A549 treated with Mapracorat at 1 μM for 4 hours (cell line): ENCODE results near the gene CA7. TPM values are rescaled to one million over a fixed set of nuclear protein-coding genes. Genes with fewer than 3 reads are reported as not detected.

Source experiments
- total RNA-seq: library from RNA; stranded (reverse); fragments of 200-300 nt; extraction: Qiagen RNA extraction; gene quantifications from 5 replicates; pipeline ENCODE4 v1.2.3, GENCODE V29; 2022

Gene CA7
- 0.08 TPM in 1 of 5 replicates, not detected in the others for total RNA-seq

GRCh38 chr16:66844342-66845079, at the start of gene CA7:
CA7 (plus strand) TSS chr16:66844414; CDS start chr16:66844488, 74 bp downstream.

GRCh38 chr16:66801320-66802105, 42.7 kb upstream of the CA7 start, which contains the start of gene TERB1:
TERB1 (minus strand) TSS chr16:66801584; CDS start chr16:66796798, 4,786 bp downstream.

DNA sequence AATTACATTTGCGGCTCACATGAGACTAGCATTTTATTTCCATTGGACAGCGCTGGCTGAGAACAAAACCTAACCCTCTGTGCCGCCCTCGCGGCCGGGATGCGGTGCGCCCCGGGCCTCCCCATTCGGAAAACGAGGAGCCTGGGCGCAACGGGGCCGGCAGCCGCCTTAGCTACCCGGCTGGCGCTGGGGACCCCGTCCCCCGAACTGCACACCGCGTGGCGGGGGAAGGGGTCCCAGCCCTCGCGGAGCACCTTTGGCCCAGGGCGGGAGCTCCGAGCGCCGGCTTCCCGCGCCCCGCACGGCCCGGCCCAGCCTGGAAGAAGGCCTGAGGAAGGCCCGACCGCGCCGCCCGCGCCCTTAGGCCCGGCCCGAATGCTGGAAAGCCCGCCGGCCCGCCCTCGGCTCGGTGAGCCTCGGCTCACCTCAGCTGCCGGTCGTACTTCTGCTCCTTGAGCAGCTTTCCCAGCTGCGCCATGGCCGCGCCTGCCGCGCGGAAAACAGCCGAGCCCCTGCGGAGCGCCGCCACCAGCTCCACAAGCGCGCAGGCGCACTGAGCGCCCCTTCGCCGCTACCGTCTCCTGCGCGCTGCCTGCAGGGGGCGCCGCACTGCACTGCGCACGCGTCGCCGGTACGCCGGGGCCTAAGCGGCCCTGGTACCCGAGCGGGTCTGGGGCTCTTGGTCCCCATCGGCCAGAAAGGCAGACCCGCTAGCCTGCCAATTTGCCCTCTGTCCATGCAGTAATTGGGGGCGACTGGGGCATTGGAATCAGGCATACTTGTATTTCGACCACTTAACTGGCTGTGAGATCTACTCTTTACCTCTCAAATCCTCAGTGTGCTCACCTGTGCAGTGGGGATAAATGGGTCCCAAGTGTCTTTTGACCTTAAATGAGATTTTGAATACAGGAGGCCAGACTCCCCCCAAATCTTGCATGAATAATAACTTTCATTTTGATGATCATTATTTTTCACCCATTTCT, 13.5 kb upstream of the CA7 start, which contains the start of gene NAE1:
Gene NAE1 (minus strand): TSS at position 555 of the 983 bp plus-strand sequence. CDS start 77 bp downstream, at position 478.

DNA sequence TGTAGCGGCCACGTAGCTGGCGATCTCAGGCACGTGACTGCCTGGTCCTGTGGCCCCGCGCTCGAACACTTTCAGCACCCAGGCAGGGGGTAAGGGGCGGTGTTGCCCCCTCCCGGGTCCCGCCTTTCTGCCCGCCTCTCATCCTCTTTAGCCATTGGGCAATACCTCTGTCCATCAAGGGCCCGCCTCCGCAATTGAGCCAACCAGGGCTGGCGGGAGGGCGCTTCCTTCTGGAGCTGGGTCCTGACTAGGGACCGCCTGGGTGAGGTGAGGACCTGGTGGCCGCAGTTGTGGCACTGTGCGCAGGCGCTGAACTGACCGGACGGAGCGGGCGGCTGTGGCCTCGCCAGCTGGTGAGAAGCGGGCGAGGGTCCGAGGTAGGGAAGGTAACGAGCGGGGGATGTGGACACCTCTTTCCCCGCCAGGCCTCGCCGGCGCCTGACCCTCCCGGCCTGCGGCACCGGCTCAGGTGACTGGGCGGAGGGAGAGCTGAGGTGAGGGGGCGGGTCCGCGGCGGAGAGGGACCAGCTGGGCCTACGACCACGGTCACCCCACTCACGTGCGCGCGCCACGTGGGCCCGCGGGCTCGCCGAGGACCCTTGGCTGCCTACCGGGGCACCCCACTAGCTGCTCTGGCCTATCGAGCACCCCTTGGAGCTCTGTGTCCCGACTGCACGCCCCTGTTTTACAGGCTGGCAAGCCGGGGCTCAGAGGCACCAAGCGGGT, 36.2 kb downstream of the CA7 start, which contains the start of gene PDP2:
Gene PDP2 (plus strand): TSS at position 228 of the 726 bp plus-strand sequence. CDS start 3,770 bp downstream, outside the sequence.

Other genes with a start within 250 kb of the CA7 start
- gene CMTM3, start 239.7 kb upstream of the CA7 start, total RNA-seq: 85.6 to 94.6 TPM (median 92.5 TPM) in 5 replicates
- gene CMTM4, start 147.7 kb upstream of the CA7 start, total RNA-seq: 21.2 to 37.2 TPM (median 33.0 TPM) in 5 replicates
- gene DYNC1LI2, start 92.8 kb upstream of the CA7 start, total RNA-seq: 41.2 to 52.7 TPM (median 48.3 TPM) in 5 replicates
- gene TERB1, start 42.8 kb upstream of the CA7 start, total RNA-seq: not detected in 5 replicates
- gene NAE1, start 13.4 kb upstream of the CA7 start, total RNA-seq: 63.5 to 74.9 TPM (median 66.4 TPM) in 5 replicates
- gene PDP2, start 36.1 kb downstream of the CA7 start, total RNA-seq: 4.4 to 6.5 TPM (median 6.3 TPM) in 5 replicates
- gene CDH16, start 74.5 kb downstream of the CA7 start, total RNA-seq: 3.7 to 4.9 TPM (median 4.4 TPM) in 5 replicates
- gene RRAD, start 81.1 kb downstream of the CA7 start, total RNA-seq: 27.6 to 46.6 TPM (median 39.4 TPM) in 5 replicates
- gene CIAO2B, start 90.0 kb downstream of the CA7 start, total RNA-seq: 148 to 193 TPM (median 178 TPM) in 5 replicates
- gene CES2, start 91.1 kb downstream of the CA7 start, total RNA-seq: 29.3 to 37.6 TPM (median 32.1 TPM) in 5 replicates
- 2.3 to 3.6 TPM (median 2.4 TPM) in 5 replicates for gene CES3, start 116.9 kb downstream of the CA7 start, total RNA-seq
- 1.9 to 3.3 TPM (median 2.9 TPM) in 5 replicates for gene CES4A, start 144.2 kb downstream of the CA7 start, total RNA-seq
- gene CBFB, start 184.7 kb downstream of the CA7 start, total RNA-seq: 43.4 to 64.6 TPM (median 52.4 TPM) in 5 replicates